Right renal pelvis (tissue), 4 donors: ENCODE measurements around the gene IFNL1. TPM values are rescaled to one million over a fixed set of nuclear protein-coding genes. Genes with fewer than 3 reads are reported as not detected.
A peak's percentile ranks its signal among the peaks of the same experiment; 100 is the strongest.
"Not testable (repeated sequence)": the region's sequence is repeated elsewhere in the genome, so short reads cannot be mapped to it uniquely, and the experiment has no call there.

Experiments
- DNase-seq, 4 donors: peaks; one replicate each; pipeline ENCODE4 v3.0.0-alpha.2; 2013; ENCODE audit warnings: low read depth in 4 of 4, low spot score in 3 of 4, missing footprints in 1 of 4
- polyA plus RNA-seq, 4 donors: library from polyadenylated mRNA; unstranded; fragments of 120-200 nt; gene quantifications; one replicate each; pipeline ENCODE4 v1.2.1, GENCODE V29; 2013; ENCODE audit not compliant: insufficient read length in 4 of 4

IFNL1 gene
- polyA plus RNA-seq, 4 donors: not detected

DNA sequence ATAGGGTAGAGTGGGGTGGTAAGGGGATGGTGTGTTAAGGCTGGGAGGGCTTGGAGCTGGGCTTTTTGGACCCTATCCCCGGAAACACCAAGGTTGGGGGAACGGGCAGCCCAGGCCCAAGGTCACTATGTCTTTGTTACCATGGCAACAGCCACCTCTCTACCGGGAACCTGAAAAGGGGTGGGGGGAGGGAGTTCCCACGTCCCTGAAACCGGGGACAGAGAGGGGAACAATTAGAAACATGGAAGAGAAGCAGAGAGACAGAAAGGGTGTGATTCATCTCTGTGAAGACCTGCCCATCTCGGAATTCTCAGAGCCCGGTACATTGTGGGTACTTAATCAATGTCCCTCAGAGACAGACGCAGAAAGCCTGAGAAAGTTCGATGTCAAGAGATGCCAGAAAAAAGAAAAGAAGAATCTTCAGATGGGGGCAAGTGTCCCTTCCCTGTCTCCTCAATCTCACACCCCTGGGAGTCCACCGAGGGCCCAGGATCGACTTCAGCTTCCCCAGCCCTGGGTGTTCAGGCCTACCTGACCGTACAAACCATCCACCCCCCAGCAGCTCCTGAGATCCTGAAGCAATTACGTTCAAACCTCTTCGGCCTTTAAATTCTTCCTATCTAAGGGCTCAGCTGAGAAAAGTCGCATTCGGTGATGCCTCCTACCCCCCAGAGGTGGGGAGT is 31.3 kb downstream of the IFNL1 start:
- DNase-seq: no peak

DNA sequence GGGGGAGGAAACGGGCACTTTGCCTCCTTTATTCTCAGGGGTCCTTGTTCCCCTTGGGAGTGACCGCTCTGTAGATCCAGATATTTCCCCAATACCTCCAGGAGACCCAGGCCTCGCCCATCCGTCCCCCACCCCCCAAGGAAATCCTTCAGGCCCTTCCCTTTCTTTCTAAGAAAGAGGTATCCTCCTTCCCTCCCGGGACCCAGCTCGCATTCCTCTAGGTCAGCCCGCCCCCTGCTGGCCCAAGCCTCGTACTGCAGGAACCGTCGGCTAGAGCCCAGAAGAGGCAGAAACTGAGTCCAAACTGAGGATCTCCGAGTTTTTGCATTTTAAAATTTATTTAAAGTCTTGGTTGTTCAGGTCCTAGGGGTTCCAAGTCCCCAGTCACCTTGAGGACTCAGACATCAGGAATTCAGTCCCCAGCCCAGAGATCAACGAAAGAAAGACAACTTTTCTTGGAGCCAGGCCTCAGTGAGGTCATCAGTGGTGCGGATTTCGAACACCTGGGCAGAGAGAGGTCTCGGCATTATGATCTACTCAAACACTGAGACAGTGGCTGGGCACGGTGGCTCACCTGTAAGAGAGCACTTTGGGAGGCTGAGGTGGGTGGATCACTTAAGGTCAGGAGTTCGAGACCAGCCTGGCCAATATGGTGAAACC is 32.0 kb downstream of the IFNL1 start:
- DNase-seq: peak; percentile 61 to 72 (median 66)

DNA sequence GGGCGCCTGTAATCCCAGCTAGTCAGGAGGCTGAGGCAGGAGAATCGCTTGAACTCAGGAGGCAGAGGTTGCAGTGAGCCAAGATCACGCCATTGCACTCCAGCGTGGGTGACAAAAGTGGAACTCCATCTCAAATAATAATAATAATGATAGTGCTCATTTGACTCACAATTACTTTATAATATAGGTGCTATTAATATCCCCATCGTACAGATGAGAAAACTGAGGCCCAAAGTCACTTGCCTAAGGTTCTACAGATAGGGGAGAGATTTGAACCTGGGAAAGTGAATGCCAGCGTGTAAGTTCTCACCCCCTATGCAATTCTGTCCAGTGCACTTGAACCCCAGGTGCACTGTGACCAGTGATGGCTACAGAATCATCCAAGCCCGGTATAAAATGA is 33.7 kb downstream of the IFNL1 start:
- DNase-seq: no peak

GRCh38 chr19:39332293-39332692 is 36.1 kb downstream of the IFNL1 start:
- no peak for DNase-seq

GRCh38 chr19:39332738-39333137 is 36.5 kb downstream of the IFNL1 start:
- DNase-seq: not testable (repeated sequence)

- no peak for DNase-seq
Observed at GRCh38 chr19:39333507-39333906, 37.3 kb downstream of the IFNL1 start.

DNA sequence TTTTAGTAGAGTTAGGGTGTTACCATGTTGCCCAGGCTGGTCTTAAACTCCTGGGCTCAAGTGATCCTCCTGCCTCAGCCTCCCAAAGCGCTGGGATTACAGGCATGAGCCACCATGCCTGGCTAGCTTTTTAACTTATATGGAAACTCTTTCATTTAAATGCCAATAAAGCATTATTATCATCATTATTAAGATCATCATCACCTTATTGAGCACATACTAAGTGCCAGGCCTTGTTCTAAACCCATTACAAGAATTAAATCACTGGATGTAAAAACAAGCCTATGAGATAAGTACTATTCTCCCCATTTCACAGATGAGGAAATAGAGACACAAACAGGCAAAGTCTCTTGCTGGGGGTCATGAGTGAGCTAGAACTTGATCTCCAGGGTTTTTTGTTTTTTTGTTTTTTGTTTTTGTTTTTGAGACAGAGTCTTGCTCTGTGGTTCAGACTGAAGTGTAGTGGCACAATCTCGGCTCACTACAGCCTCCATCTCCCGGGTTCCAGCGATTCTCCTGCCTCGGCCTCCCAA is 38.3 kb downstream of the IFNL1 start:
- DNase-seq: no peak

DNA sequence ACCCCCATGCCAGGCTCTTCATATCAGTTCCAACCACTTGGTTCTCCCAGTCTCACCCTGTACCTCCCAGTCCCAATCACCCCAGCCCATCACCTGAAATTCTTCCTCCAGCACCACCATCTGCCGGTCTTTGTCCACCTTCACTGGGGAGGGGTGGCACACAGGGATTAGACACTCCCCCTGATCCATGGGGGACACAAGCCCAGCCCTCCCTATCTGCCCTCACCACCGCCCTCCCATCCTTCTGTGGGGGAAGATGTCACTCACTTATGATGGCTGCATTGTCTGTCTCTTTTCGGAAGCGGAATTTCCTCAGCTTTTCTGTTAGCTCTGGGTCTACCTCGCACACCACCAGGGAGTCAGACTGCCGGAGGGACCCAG is 39.0 kb downstream of the IFNL1 start:
- no peak for DNase-seq

DNA sequence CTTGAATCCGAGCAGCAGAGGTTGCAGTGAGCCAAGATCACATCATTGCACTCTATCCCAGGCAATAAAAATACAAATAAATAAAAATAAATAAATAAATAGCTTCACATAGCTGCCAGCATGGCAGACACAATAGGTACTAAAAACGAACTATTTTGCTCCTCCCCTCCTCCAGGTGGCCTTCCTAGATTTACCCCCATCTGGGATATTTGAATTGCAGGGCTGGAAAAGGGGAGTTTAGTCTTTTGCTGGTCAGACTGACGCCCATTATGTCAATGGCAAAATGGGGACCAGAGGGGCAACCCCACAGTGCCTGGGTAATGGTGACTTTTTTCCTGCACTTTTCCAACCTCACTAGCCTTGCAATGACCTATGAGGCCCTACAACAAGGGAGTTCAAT is 40.3 kb downstream of the IFNL1 start:
- DNase-seq: no peak

- DNase-seq: no peak
Observed at GRCh38 chr19:39339674-39340073, 43.5 kb downstream of the IFNL1 start.

DNA sequence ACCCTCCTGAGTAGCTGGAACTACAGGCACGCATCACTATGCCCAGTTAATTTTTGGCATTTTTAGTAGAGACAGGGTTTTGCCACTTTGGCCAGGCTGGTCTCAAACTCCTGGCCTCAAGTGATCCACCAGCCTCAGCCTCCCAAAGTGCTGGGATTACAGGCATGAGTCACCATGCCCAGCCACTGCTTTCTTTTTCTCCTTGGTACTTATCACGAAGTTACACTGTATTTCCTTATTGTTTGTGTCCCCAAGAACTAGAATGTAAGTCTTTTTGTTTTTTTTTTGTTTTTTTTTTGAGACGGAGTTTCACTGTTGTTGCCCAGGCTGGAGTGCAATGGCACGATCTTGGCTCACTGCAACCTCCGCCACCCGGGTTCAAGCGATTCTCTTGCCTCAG is 43.9 kb downstream of the IFNL1 start:
- DNase-seq: not testable (repeated sequence)

DNA sequence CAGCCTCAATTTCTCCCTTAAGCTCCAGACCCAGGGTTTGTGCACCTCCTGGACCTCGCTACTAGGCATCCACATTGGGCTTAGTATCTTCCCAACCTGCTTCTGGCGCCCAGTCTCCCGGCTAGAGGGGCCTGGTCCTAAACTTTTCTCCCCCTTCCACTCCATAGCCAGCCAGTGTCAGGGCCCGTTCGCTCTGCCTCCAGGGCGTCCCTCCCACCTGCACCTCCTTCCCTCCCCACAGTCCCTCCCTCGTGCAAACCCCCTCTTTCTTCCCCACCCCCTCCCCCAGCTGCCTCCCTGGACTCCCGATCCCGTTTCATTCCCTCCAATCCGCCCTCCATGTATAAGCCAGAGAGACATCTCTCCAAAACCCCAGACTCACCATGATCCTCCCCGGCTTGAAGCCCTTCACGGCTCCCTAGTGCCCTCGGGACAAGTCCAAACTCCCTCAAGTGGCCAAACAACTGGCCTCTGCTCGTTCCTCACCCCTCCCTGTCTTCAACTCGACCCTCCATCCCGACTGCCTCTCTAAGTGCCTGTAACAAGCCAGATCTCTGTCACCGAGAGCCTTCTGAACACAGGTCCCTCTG is 45.0 kb downstream of the IFNL1 start:
- no peak for DNase-seq

- DNase-seq: peak; percentile 90 to 95 (median 95)
Observed at GRCh38 chr19:39341719-39342604, 45.8 kb downstream of the IFNL1 start, which contains the start of gene SAMD4B. Gene SAMD4B, plus strand, starts transcription at chr19:39342421. Its CDS starts 14,473 bp downstream, at chr19:39356894.

DNA sequence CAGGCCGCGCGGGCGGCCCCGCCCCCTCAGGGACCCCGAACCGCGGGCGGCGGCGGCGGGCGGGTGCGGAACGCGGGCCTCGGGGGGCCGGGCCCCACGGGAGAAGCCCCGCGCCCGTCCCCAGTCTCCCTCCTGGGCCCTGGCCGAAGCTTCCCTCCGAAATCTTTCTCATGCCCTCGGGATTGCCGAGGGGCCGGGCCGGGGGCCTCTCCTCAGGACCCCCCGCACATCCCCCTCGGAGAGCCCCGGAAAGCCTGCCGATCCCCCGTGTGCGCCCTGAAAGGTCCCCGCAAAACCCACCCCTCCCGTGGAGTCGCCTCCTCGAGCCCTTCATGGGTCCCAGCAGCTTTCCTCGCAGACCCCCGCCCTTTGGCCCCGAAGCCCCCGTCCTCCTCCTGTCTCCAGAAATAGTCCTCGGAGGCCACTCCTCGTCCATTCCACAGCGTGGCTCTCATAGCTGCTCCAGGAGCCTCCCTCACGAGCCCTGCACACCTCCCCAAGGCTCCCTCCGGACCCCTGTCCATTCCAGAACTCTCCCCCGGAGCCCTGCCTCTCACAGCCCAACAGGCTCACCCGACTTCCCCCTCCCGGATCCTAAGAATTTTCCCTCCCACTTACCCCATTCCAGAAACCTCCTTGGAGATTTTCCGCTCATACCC is 46.6 kb downstream of the IFNL1 start:
- DNase-seq: no peak

DNA sequence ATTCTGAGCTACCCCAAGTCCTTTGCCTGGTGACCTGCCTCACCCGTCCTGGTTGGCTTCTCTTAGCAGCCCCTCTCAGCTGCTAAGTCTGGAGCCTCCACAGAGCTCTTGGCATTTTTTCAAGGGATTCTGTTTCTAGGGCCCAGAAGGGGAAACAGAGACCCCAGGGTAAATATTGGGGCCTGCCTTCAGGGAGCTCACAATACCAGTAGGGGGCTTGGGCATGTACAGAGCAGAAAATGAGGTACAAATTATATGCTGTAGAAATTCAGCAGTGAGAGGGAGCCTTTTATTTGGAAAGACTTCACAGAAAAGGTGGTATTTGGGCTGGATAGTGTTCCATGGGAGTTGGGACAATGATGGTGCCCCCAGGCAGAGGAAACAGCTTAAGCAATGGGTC is 49.7 kb downstream of the IFNL1 start:
- no peak for DNase-seq

- DNase-seq: no peak
Observed at GRCh38 chr19:39347332-39348164, 51.3 kb downstream of the IFNL1 start.
